HG03565 (cell line): ENCODE data around the gene GPRIN1.
"Not testable (repeated sequence)": the region's sequence is repeated elsewhere in the genome, so short reads cannot be mapped to it uniquely, and the experiment has no call there.

ENCODE experiments used
- ATAC-seq: cut with Tn5 transposase; IDR thresholded peaks from one replicate; pipeline ENCODE4 v1.9.1; 2021; ENCODE audit warnings: mild to moderate bottlenecking, moderate library complexity; ENCODE audit not compliant: unreplicated experiment

Gene GPRIN1

DNA sequence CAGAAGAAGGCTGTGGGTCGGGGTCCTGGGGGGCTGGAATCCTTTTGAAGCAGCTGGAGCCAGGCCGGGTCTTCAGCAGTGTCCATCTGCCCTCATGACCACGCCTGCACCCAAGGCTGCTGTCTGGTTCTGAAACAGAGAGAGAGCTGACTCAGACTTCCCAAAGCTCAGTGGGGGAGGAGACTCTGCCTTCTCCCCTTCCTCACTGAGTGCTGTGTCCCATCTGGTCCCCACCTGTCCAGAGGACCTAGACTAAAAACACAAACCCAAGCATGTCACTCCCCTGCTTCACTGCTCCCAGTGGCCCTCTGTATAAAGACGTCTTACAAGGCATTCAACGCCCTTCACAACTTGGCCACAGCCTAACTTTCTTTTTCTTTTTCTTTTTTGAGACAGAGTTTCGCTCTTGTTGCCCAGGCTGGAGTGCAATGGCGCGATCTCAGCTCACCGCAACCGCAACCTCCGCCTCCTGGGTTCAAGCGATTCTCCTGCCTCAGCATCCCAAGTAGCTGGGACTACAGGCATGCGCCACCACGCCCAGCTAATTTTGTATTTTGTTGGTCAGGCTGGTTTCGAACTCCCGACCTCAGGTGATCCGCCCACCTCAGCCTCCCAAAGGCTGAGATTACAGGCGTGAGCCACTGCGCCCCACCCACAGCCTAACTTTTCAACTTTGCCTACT is 10.1 kb downstream of the GPRIN1 start:
- not testable (repeated sequence) for ATAC-seq

DNA sequence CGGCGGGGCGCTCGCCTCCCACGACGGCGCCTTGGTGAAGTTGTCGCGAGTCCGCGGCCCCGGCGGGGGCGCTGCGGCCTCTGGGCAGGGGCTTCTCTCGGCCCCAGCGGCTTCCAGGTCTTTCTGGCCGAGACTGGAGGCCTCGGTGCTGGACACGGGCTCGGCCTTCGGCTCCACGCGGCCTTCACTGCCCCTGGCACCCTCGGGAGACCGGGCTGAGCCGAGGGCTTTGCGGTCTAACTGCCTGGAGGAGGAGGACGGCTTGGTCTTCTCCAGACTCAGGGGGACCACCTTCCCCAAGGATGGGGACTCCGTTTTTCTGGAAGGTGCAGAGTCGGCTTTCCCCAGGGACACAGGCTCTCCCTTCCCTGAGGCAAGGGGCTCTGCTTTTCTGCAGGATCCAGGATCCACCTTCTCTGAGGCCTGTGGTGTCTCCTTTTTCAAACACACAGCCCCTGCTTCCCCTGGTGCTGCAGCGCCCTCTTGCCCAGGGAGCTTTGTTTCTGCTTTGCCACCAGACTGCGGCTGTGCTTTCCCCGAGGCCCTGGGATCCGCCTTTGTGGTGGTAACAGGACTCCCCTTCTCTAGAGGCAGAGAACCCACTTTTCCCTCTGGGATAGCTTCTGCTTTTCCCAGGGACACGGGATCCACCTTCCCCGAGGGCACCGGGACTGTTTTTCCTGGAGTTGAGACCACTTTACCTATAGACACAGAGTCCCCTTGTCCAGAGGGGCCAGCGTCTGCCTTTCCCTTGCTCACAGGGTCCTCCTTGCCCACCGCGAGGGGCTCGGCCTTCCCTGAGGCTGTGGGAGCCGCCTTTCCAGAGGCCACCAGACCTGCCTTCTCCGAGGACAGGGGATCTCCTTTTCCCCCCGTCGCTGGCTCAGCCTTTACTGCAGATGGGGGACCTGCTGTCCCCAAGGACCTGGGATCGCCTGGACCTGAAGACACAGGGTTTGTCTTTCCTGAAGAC is 12.3 kb downstream of the GPRIN1 start:
- no peak for ATAC-seq

DNA sequence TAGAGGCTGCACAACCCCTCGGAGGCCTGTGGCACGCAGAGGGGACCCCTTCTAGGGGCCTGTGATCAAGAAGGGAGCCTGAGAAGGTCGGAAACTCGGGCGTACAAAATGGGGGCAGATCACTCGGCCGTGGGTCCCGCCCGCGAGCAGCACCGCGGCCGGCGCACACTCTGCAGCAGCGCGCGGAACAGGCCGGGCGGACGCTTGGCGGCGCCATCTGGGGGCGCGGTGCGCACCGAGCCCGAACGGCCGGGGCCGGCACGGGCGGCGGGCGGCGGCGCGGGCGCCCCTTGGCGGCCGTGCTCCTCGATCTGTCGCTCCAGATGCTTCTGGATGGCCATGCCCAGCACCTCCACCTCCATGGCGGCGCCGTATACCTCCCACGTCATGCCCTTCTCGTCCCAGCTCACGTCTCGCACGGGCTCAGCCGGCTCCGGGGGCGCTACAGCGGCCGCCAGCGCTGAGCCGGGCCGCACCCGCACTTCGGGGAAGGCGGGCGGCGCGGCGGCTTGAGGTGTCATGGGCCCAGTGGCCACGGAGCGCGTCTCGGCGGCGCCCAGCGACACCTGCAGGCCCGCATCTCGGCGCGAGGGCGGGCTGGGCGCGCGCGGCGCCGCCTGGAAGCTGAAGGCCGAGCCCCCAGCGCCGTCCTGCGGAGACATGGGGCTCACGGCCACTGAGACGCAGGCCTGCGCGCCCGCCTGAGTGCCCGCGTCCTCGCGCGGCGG is 13.1 kb downstream of the GPRIN1 start:
- no peak for ATAC-seq

DNA sequence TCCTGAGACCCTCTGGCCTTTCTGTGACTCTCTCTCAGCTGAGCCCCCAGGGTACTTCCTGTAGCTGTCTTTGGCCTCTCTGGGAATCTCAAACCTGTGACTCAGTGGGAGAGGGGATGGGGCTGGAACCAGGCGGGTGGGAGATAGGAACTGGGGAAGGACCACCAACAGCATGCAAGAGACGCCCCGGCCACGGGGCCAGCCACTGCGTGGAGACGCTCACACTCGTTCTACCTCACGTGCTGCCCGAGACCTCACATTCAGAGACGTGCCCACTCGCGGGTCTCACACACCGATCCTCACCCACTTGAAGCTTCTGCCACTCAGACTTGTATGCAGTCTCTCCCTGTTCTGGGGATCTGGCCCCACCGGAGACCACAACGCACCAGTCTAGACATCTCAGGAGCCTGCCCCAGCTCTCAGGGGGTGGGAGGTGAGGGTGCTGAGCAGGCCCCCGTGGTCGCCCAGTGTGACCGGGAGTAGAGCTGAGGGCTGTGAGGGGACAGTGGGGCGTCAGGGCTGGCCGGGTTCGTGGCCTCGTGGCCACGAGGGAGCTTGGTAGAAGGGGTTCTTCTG is 13.8 kb downstream of the GPRIN1 start:
- no peak for ATAC-seq

DNA sequence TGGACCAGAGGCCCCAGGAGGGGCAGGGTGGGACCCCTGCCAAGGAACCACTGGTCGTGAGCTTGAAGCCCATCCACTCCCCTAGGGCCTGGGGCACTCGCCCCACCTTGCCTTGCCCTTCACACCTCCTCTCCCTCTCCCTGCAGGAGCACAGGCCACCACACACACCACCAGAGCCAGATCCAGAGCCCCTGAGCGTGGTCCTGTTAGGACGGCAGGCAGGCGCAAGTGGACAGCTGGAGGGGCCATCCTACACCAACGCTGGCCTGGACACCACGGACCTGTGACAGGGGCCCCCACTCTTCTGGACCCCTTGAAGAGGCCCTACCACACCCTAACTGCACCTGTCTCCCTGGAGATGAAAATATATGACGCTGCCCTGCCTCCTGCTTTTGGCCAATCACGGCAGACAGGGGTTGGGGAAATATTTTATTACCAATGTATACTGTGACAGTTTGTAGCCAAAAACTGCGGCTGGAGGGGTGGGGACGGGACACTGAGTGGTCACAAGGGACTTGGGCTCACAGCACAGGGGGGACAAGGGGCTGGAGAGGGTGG is 14.5 kb downstream of the GPRIN1 start:
- no peak for ATAC-seq

DNA sequence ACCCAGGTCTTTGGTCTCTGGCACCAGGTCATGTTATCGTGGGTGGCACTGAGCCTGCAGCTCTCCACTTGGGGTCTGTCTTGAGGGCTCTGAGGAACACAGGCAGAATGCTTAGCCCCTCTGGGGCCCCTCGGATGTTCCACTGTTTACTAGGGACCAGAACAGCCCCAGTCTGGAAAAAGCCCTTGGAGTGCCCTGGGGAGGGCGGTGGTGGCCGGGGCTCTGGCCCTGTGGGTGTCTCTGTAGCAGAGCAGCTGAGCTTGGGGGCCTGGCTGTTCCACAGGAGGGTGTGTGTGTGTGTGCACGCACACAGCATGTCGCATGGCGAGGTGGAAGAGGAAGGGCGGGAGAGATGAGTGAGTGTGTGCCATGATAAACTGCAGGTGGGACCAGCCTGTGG is 15.4 kb downstream of the GPRIN1 start:
- ATAC-seq, result no peak

DNA sequence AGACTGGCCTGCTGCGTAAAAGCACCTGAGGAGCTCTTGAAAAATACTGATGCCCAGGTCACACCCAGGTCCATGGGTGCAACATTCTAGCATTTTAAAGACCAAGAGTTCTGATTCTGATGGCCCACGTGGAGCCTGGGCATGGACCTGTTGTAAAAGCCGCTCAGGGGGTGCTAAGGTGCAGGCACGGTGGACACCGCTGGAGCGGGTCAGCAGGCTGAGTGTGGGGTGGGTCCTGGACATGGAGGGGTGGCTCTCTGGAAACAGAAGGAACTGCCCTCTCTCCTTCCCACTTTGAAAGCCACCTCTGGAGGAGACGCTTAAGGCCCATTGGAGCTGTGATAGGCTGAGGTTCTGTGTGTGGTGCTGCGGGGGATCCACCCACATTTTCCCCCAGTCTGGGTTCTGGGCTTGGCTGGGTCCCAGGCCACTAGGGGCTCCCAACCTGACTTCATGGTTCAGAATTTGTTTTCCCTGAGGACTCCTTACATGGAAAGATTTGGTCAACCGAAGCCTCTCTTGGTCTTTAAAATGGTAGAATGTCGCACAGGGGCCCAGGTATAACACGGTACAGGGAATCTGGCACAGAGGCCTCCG is 16.6 kb downstream of the GPRIN1 start:
- ATAC-seq, result no peak

DNA sequence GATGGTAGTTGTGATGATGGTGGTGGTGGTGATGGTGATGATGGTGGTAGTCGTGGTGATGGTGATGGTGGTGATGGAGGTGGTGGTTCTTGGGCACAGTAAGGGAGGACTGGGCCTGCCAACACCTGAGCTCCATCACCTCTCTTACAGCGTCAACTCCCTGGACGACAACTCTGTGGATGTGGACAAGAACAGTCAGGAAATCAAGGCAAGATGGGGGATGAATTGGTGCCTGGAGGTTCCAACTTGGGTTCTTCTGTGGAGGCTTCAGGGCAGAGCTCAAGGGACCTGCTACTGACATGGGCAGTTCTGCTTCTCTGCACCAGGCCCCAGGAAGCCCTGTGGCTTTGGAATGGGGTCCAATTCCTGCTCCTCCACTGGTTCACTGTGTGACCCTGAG is 17.4 kb downstream of the GPRIN1 start:
- no peak for ATAC-seq

DNA sequence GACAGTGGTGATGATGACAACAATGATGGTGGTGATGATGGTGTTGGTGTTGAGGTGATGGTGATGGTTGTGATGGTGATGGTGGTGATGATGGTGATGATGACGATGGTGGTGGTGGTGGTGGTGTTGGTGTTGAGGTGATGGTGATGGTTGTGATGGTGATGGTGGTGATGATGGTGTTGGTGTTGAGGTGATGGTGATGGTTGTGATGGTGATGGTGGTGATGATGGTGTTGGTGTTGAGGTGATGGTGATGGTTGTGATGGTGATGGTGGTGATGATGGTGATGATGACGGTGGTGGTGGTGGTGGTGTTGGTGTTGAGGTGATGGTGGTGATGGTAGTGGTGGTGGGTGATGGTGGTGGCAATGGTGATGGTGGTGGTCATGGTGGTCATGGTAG is 18.3 kb downstream of the GPRIN1 start:
- ATAC-seq, result not testable (repeated sequence)

DNA sequence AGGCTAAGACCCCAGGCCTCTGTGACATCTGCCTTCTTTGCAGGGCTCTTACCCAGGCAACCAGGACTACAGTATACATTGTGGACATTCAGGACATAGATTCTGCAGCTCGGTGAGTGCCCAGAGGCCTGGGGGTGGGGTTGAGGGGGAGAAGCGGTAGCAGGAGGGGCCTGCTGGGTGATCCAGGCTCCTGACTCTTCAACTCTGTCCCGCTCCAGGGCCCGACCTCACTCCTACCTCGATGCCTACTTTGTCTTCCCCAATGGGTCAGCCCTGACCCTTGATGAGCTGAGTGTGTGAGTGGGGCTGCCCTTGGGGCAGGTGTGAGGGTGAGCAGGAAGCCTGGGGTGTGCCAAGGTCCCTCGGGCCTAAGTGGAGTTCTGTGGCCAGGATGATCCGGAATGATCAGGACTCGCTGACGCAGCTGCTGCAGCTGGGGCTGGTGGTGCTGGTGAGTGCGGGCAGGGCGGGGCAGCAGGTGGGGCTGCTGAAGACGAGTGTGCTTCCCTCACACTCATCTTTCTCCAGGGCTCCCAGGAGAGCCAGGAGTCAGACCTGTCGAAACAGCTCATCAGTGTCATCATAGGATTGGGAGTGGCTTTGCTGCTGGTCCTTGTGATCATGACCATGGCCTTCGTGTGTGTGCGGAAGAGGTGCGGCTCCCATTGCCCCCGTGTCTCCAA is 19.8 kb downstream of the GPRIN1 start:
- no peak for ATAC-seq

DNA sequence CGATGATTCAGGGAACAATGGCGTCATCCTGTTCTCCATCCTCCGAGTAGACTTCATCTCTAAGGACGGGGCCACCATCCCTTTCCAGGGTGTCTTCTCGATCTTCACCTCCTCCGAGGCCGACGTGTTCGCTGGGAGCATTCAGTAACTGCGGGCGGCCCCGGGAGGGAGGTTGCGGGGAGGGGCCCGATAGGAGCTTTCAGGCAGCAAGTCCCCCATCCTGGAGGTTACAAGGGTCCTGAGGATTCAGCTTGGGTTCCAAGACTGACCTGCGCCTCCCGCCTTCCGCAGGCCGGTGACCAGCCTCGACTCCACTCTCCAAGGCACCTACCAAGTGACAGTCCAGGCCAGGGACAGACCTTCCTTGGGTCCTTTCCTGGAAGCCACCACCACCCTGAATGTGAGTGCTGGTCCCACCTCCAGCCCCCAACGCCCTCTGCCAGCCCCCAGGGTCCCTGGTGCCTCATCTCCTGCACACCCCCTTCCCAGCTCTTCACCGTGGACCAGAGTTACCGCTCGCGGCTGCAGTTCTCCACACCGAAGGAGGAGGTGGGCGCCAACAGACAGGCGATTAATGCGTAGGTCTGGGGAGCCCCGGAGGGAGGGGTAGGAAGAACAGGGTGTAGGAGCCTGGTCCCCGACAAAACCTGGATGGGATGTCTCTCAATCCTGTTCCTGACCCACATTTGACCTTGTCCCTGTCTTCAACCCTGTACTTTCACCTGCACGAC is 20.8 kb downstream of the GPRIN1 start:
- ATAC-seq, result no peak

DNA sequence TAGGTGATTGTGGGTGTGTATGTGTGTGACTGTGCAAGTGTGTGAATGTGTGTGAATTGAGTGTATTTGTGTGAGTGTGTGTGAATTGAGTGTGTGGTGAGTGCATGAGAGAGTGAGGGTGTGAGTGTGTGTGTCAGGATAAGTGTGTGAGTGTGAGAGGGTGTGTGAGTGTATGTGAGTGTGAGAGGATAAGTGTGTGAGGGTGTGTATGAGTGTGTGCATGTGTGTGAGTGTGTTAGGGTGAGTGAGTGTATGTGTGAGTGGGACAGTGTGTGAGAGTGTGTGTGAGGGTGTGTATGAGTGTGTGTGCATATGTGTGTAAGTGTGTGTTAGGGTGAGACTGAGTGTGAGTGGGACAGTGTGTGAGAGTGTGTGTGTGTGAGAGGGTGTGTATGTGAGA is 21.7 kb downstream of the GPRIN1 start:
- no peak for ATAC-seq

DNA sequence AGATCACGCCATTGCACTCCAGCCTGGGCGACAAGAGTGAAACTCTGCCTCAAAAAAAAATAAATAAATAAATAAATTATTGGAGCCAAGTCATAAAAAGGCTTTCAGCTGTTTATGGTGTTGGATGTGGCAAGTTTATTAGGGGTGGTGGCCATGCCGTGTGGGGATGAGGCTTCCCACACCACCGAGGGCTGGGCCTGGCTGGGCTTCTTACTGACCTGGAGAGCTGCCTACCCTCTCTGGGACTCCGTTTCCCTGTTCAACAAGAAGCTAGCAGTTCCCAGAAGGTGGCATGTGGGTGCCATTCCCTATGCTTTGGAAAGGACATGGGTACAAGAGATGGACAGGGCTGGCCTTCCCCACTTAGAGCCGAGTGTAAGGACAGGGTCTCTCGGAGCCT is 22.6 kb downstream of the GPRIN1 start:
- ATAC-seq, result no peak

DNA sequence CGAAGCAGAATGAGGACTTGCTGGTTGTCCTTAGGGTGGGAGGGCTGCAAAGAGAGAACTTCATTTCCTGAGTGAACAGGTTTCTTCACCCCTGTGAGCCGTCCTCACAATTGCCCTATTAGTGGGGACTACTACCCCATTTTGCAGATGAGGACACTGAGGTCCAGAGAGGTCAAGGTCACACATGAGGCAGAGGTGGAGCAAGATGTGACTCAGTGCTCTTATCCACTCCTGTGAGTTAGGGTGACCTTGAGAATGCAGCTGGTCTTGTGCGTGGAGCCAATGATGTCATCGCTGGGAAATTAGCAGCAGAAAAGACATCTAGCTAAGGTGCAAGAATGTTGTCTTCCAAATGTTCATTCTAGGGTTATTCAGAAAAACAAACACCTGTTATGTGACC is 26.9 kb downstream of the GPRIN1 start:
- ATAC-seq, result no peak

DNA sequence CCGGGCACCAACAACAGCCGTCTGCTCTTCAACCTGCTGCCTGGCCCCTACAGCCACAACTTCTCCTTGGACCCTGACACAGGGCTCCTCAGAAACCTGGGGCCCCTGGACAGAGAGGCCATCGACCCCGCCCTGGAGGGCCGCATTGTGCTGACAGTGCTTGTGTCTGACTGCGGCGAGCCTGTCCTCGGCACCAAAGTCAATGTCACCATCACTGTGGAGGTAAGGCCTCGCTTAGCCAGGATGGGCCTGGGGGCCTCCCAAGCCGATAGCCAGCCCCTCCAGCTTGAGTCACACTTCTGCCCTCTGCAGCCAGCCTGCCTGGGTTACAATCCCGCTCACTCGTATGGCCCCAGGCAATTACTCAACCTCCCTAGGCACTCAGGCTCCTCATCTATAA is 28.6 kb downstream of the GPRIN1 start:
- ATAC-seq, result no peak

DNA sequence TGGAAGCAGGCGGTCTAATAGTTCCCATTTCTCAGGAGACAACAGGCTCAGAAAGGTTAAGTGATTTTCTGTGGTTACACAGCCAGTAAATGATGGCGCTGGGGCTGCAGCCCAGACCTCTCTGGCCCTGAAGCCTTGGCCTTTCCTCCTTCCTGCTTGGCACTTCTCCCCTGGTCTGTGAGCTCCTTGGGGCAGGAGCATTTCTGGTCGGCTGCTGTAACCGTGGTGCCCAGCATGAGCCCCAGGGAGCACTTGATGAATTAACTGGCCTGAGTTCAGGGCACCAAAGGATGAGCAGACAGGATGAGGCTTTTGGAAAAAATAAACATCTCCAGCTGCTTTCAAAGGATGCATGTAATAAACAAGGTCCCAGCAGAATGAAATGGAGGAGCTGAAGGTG is 30.6 kb downstream of the GPRIN1 start:
- ATAC-seq, result no peak

DNA sequence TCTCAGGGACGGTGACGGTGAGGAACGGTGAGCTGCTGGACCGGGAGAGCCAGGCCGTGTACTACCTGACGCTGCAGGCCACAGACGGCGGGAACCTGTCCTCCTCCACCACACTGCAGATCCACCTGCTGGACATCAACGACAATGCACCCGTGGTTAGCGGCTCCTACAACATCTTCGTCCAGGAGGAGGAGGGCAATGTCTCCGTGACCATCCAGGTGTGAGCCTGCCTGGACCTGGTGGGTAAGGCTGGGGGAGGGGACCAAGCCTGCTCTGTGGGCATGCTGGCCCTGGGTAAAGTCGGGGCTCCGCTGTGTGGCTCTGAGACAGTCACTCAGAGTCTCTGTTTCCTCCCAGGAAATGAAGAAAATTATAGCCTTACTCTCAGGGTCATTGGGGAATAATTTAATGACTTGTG is 31.6 kb downstream of the GPRIN1 start:
- peak; percentile 48 for ATAC-seq

DNA sequence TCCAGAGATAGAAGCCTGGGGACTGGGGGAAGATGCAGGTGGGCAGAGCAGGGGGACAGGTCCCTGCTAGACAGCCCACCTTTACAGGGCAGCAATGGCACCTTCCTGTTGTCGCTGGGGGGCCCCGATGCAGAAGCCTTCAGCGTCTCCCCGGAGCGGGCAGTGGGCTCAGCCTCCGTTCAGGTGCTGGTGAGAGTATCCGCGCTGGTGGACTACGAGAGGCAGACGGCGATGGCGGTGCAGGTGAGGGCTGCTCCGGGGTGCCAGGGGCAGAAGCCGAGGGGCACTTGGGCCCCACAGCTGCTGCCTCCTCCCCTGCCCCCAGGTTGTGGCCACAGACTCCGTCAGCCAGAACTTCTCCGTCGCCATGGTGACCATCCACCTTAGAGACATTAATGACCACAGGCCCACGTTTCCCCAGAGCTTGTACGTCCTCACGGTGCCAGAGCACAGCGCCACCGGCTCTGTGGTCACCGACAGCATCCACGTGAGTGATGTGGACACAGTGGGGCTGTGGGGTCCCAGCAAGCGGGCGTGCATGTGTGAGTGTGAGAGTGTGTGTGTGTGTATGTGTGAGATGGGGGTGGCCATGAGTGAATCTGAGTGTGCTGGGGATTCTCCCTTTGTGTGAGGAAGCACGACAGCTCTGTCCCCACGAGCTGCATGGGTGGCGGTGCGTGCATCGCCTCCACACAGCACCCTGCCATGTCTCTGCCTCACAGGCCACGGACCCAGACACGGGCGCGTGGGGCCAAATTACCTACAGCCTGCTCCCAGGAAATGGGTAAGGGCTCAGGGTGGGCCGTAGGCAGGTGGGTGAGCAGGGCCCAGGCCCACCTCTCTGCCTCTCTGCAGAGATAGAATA is 32.4 kb downstream of the GPRIN1 start:
- no peak for ATAC-seq
